ENCODE results near the gene ITGB1BP1.

ITGB1BP1 gene

DNA sequence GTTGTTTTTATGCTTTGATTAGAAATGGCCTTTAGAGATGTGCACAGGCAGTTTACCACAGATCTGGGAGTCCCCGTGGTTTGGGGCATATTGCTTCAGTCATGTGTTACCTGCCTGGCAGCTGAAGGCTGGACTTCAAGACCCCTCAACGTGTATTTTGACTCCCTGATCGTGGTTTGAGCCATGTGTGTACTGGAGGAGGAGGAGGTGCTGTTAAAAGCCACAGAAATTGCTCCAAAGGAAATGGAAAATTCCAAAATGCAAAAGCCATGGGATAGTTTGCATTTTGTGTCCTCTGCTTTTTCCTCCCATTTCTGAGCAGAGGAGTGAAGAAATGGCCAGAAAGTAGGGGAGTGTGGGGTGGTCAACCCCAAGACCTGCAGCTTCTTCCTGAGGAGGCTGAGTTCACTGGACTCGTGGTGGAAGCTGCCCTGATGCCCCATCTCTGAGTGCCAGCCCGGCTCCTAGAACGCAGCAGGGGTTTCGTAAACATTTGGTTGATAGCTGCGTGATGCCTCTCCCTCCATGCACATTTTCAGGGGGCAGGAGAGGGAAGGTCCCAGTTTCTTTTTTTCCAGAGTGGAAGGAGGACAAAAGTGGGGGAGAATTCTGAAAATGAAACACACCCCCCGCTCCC is 45.7 kb downstream of the ITGB1BP1 start:
- no peak for DNase-seq (ENCODE audit: low read depth)

DNA sequence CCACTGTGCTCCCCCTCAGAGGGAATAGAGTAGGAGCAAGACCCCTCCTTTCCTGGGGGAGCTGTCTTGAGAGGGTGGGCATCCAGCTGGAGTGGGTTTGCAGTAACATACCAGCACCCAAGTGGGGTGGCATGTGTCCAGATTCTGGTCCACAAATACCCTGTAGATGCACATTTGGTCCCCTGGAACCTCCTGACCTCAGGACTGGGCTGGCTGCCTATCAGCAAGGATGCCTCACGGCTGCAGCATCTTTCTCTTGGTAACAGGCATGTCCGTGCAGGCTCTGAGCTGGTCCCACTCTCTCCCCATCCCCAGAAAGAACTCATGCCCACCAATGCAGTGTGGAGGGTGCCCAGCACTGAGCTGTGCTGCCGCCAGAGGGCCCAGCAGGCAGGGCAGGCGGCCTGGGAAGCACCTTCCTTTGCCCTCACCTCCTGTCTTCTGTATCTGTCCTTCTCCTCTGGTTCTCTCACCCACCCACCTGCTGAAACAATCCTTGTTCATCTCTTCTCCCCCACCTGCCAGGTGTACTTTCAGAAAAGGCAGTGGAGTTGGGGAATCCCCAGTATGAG is 47.4 kb downstream of the ITGB1BP1 start:
- no peak for DNase-seq (ENCODE audit: low read depth)

DNA sequence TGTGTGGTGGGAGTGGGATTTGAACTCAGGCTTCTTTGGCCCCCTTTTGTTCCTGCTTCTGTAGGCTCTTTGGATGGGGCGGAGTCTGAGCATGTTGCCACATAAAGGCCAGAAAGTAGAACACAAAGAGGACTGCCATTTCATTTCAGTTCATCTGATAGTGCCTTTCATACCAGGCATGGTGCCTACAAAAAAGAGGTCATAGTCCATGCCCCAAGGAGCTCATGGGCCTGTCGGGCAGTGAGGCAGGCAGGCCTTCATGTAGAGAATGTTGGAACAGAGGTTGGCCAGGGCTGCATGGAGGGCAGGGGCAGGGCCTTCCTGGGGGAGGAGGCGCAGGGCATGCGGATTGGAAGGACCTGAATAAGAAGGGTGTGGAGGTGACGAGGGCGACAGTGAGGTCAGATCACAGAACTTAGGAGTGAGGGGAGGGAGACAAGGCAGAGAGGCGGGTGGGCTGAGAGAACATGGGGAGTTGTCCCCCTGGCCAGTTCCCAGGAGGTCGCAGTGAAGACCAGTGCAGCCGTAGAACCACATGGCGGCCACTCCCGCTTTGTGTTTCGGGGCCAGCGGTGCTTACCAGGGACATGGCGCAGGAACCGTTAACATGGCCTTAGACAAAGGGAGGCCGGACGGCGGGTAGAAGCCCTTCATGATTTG is 49.1 kb downstream of the ITGB1BP1 start:
- no peak for DNase-seq (ENCODE audit: low read depth)

- no peak for DNase-seq (ENCODE audit: low read depth)
These were observed 49.9 kb downstream of the ITGB1BP1 start for GRCh38 chr2:9373476-9373875.

DNA sequence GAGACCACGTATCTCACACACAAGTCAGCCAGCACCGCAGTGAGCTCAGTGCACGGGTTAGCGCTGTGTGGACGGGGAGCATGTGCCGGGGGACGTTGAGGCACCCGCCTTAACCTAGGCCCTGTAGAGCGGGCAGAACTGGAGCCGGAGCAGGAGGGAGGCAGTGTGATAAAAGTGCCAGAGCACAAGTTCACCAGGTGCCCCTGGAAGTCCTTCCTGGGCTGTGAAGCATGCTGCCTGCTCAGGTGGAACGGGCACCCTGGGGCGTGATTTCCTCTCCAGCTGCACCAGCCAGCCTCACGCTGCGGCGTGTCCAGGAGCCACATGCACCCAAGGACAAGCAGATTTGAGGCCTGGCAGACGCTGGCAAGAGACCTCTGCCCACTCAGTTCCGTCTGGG is 50.3 kb downstream of the ITGB1BP1 start:
- DNase-seq (ENCODE audit: low read depth): no peak

DNA sequence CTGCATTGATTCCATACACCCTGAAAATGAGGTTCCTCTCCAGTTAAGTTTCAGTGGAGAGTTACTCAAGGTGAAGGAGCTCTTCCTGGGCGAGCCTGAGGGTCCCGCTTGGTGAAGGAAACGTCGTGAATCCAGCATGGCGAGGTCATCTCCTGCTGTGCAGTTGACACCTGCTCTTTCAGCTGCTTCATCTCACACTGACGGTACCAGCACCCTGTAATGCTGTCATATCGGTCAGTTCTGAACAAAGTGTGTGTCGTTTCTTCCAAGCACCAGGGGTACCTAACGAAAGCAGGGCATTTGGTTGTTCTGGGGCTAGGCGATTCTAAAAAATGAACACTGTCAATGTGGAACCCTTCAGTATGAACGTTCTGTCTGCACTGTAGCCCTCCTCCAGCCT is 52.6 kb downstream of the ITGB1BP1 start:
- DNase-seq (ENCODE audit: low read depth): no peak

GRCh38 chr2:9366026-9366425 is 57.3 kb downstream of the ITGB1BP1 start:
- no peak for DNase-seq (ENCODE audit: low read depth)

DNA sequence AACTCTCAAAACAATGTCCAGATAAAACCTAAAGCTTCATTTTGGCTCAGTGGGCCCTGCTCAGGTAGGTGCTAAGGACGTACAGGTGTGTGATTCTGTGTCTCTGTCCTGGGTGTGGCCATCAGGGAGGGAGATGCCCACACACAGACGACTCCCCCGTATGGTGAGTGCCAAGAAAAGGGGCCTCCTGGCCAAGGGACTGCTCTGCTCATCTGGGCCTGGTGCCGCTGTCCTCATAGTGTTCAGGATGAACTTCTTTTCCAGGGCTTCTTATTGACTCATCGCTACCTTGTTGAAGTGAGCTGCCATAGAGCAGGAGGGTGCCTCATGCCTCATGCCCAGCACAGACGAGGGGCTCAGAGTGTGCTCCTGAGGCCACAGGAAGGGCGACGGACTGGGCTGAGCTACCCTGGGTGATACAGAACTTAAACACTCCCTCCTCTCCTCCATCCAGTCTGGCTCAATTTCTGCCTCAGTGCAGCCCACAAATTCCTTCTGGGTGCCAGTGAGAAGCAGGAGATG is 57.8 kb downstream of the ITGB1BP1 start:
- no peak for DNase-seq (ENCODE audit: low read depth)

DNA sequence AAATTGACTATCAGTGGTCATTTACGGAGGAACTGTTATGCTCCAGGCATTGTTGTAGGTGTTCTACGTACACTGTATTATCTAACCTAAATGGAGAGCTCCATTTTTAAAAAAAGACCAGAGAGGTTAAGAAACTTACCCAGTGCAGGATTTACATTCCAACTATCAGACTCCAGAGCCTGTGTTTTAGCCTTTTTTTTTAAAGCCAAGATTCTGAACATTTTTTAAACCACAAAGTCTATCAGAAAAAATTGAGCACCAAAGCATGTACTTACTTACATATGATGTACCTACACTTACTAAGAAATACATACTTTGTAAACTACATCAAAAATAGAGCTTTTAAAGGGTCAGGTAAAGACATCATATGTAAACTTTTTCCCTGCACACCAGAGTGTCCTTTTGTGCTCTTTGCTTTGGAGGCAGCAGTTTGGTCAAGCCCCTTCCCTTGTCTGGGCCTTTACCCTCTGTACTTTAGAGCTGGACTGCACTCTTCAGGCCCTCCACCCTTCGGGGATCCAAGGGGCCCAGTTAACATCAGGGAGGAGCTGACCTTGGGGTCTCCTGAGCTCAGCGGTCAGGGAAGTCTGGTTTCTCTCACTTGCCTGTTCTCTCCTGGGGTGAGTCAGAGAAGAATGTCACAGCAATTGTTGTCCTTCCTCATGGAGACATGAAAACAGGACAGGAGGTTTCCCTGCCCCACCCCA is 58.4 kb downstream of the ITGB1BP1 start:
- DNase-seq (ENCODE audit: low read depth): no peak

GRCh38 chr2:9364373-9364772 is 59.0 kb downstream of the ITGB1BP1 start:
- DNase-seq (ENCODE audit: low read depth): no peak

GRCh38 chr2:9360701-9361100 is 62.6 kb downstream of the ITGB1BP1 start:
- no peak for DNase-seq (ENCODE audit: low read depth)

DNA sequence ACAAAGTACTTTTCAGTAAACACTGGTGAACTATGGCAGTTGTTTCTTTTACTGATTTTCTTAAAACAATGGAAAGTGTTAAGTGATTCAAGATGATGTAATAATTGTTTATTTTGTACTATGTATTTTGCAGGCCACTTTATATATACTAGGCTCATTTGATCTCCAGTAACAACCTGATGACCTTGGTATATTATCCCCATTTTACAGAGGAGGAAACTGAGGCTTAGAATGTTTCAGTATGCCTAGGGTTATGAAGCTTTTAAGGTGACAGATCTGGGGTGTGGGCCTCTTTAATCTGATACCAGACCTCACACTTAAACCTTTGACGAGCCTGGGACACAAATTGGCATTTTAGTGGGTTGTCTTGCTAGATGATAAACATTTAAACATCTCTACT is 63.2 kb downstream of the ITGB1BP1 start:
- no peak for DNase-seq (ENCODE audit: low read depth)

- DNase-seq (ENCODE audit: low read depth): no peak
These were observed 63.9 kb downstream of the ITGB1BP1 start for GRCh38 chr2:9359463-9359862.

DNA sequence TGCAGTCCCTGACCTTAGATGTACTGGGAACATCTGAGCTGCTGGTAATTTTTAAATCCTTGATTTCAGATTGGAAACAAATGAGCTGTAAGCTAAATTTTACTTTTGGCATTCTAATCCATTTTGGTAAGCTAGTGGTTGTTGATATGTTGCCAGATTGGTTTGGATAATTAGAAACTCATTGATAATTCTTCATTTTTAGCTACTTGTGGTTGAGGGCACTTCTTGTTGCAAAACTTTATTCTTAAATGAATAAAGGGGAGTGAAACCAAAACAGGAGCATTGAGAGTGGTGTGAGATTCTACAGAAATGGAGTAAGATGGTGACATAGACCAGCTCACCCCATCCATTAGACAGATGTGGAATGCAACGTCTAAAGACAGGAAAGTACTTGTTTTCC is 64.5 kb downstream of the ITGB1BP1 start:
- DNase-seq (ENCODE audit: low read depth): no peak

DNA sequence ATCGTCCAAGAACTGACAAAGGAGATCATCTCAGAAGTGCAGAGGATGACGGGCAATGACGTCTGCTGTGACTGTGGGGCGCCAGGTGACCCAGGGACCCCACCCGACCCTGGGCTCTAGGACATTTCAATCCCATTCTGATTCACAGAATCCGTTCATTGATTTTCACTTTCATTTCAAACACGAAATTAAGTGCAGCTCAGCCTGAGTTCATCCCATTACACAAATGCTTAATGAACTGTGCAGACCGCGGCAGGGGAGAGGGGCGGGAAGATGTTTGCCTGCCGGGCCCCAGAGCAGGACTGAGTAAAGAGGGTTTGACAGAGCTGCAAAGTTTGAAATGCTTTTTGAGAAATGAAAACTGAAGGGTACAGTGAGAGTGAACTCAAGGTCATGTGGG is 67.1 kb downstream of the ITGB1BP1 start:
- no peak for DNase-seq (ENCODE audit: low read depth)

GRCh38 chr2:9355716-9356115 is 67.6 kb downstream of the ITGB1BP1 start:
- DNase-seq (ENCODE audit: low read depth): no peak

DNA sequence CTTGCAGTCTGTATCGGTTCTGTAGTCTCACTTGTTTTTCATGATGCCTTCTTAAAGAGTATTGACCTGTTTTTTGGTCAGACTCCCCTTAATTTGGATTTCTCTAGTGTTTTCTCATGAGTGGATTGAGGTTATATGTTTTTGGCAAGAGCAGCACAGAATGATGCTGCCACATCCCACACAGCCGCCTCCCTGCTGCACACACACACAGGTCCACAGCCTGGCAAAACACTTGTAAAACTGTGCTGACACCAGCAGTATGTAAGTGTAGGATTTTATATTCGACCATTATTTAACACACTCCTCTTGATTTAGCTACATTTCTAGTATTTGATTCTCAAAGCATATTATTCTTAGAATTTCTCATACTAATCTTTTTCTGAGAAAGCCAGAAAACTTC is 68.1 kb downstream of the ITGB1BP1 start:
- no peak for DNase-seq (ENCODE audit: low read depth)

GRCh38 chr2:9354318-9354717 is 69.0 kb downstream of the ITGB1BP1 start:
- DNase-seq (ENCODE audit: low read depth): no peak

All from non-pigmented ciliary epithelial cell (primary cell).